H1 (cell line): ENCODE data around the gene UBQLN4. TPM values are rescaled to one million over a fixed set of nuclear protein-coding genes. Genes with fewer than 3 reads are reported as not detected.

ENCODE experiments used
- CTCF ChIA-PET: fragments of 300-600 bp; sonication (Branson Sonifier 250); formaldehyde crosslinking; loops from one replicate; lab custom pipeline; 2021; ENCODE audit not compliant: partially characterized antibody; lab: Charles Lee
- POLR2A ChIA-PET: fragments of 300-600 bp; sonication (Branson Sonifier 250); formaldehyde crosslinking; loops from one replicate; lab custom pipeline; 2021; ENCODE audit warnings: inconsistent platforms; ENCODE audit not compliant: partially characterized antibody; lab: Charles Lee
- DNase-seq, 2 experiments: peaks; one replicate each; pipeline versions ENCODE4 v3.0.0 to v3.0.0-alpha.2; 2010 to 2022; ENCODE audit warnings: low spot score in 2 of 2, low read depth in 1 of 2, mixed read lengths in 1 of 2
- FAIRE-seq: peaks from 2 replicates; lab custom pipeline; 2011; peaks lifted over from hg19 to GRCh38; lab: Jason Lieb, UNC
- H2AFZ ChIP-seq: 2 replicates; pipeline ENCODE4 v1.8.1; 2012; ENCODE audit warnings: low read length, inconsistent platforms
- H2AK5ac ChIP-seq: 2 replicates; pipeline ENCODE4 v1.6.1; 2013; ENCODE audit warnings: low read depth, low read length
- H2BK120ac ChIP-seq: replicated peaks from 2 replicates; pipeline ENCODE3; 2013; ENCODE audit warnings: low read depth, low read length, inconsistent platforms
- H2BK12ac ChIP-seq: 2 replicates; pipeline ENCODE4 v1.6.1; 2013; ENCODE audit warnings: low read depth, low read length
- H2BK15ac ChIP-seq: 2 replicates; pipeline ENCODE4 v1.6.1; 2013; ENCODE audit warnings: low read length
- H2BK20ac ChIP-seq: 2 replicates; pipeline ENCODE4 v1.6.1; 2013; ENCODE audit warnings: low read length
- H2BK5ac ChIP-seq: 2 replicates; pipeline ENCODE4 v1.6.1; 2013; ENCODE audit warnings: low read depth, low read length
- H3K14ac ChIP-seq: 2 replicates; pipeline ENCODE4 v1.6.1; 2013; ENCODE audit warnings: inconsistent platforms; ENCODE audit not compliant: insufficient read length
- H3K18ac ChIP-seq: 2 replicates; pipeline ENCODE4 v1.6.1; 2013; ENCODE audit warnings: low read length; ENCODE audit errors: extremely low read depth
- H3K23ac ChIP-seq: 2 replicates; pipeline ENCODE4 v1.6.1; 2013; ENCODE audit warnings: inconsistent platforms; ENCODE audit not compliant: insufficient read length
- H3K23me2 ChIP-seq: 2 replicates; pipeline ENCODE4 v1.6.1; 2013; ENCODE audit warnings: low read depth, low read length
- H3K27ac ChIP-seq: 2 replicates; pipeline ENCODE4 v1.6.1; 2011; ENCODE audit warnings: low read depth, low read length, inconsistent platforms
- H3K27me3 ChIP-seq, 4 experiments: replicated peaks in 1 of 4; 1 replicate in 1 of 4; 2 replicates in 3 of 4; pipeline versions ENCODE4 v1.6.1 to v1.8.1; 2011 to 2013; ENCODE audit warnings: low read length in 3 of 4, mild to moderate bottlenecking in 3 of 4, inconsistent platforms in 2 of 4, mixed read lengths in 2 of 4, moderate library complexity in 1 of 4; ENCODE audit not compliant: control insufficient read depth in 3 of 4, insufficient read depth in 3 of 4; ENCODE audit errors: extremely low read depth in 1 of 4
- H3K36me3 ChIP-seq, 4 experiments: 2 replicates each; pipeline versions ENCODE4 v1.6.1 to v1.8.1; 2011 to 2013; ENCODE audit warnings: mild to moderate bottlenecking in 4 of 4, low read length in 3 of 4, moderate library complexity in 2 of 4, control low read depth in 1 of 4, inconsistent platforms in 1 of 4; ENCODE audit not compliant: insufficient read depth in 4 of 4, control insufficient read depth in 2 of 4
- H3K4ac ChIP-seq: replicated peaks from 2 replicates; pipeline ENCODE3; 2013; ENCODE audit warnings: low read length, low read depth, mixed read lengths, inconsistent platforms; ENCODE audit not compliant: insufficient read length
- H3K4me1 ChIP-seq, 4 experiments: replicated peaks in 1 of 4; 1 replicate in 1 of 4; 2 replicates in 3 of 4; pipeline versions ENCODE4 v1.6.1 to v1.8.1; 2011 to 2013; ENCODE audit warnings: low read length in 3 of 4, inconsistent platforms in 2 of 4, mixed read lengths in 1 of 4; ENCODE audit not compliant: insufficient read depth in 4 of 4, control insufficient read depth in 3 of 4
- H3K4me2 ChIP-seq, 2 experiments: 2 replicates each; pipeline versions ENCODE4 v1.6.1 to v1.8.1; 2011 to 2013; ENCODE audit warnings: low read depth in 2 of 2, low read length in 2 of 2, control low read depth in 1 of 2, inconsistent platforms in 1 of 2, mild to moderate bottlenecking in 1 of 2; ENCODE audit not compliant: insufficient read depth in 1 of 2
- H3K4me3 ChIP-seq, 4 experiments: fragments of 200-600, 300-600 bp in 1 of 4; sonication (generic), shearing (Covaris generic), sonication (Bioruptor Twin) in 1 of 4; 2 replicates each; pipeline versions ENCODE4 v1.5.1 to v1.8.1; 2011 to 2016; ENCODE audit warnings: low read length in 4 of 4, low read depth in 3 of 4, control low read depth in 2 of 4, inconsistent platforms in 2 of 4, mild to moderate bottlenecking in 2 of 4, mixed read lengths in 1 of 4, moderate library complexity in 1 of 4; ENCODE audit not compliant: insufficient read depth in 2 of 4; ENCODE audit errors: extremely low read depth in 1 of 4
- H3K56ac ChIP-seq: replicated peaks from 2 replicates; pipeline ENCODE3; 2013; ENCODE audit warnings: low read depth, mild to moderate bottlenecking, mixed read lengths, low read length, inconsistent platforms; ENCODE audit not compliant: insufficient read length
- H3K79me1 ChIP-seq: 2 replicates; pipeline ENCODE4 v1.6.1; 2013; ENCODE audit warnings: low read depth, low read length, control low read depth
- H3K79me2 ChIP-seq, 2 experiments: 2 replicates each; pipeline versions ENCODE4 v1.6.1 to v1.8.1; 2012 to 2013; ENCODE audit warnings: low read length in 2 of 2, mild to moderate bottlenecking in 2 of 2, inconsistent platforms in 1 of 2; ENCODE audit not compliant: insufficient read depth in 2 of 2, control insufficient read depth in 1 of 2
- H3K9ac ChIP-seq, 4 experiments: replicated peaks in 1 of 4; 1 replicate in 1 of 4; 2 replicates in 3 of 4; pipeline versions ENCODE4 v1.6.1 to v1.8.1; 2011 to 2013; ENCODE audit warnings: low read depth in 3 of 4, low read length in 3 of 4, control low read depth in 2 of 4, mild to moderate bottlenecking in 2 of 4, moderate library complexity in 2 of 4, inconsistent platforms in 1 of 4; ENCODE audit errors: extremely low read depth in 1 of 4
- H3K9me3 ChIP-seq, 2 experiments: 2 replicates each; pipeline versions ENCODE4 v1.6.1 to v1.8.1; 2012 to 2013; ENCODE audit warnings: mild to moderate bottlenecking in 2 of 2, moderate library complexity in 2 of 2, control low read depth in 1 of 2, inconsistent platforms in 1 of 2, low read depth in 1 of 2, low read length in 1 of 2, mixed read lengths in 1 of 2; ENCODE audit not compliant: insufficient read depth in 2 of 2
- H4K20me1 ChIP-seq, 2 experiments: replicated peaks in 1 of 2; 2 replicates each; pipeline versions ENCODE3 to v1.8.1; 2011 to 2013; ENCODE audit warnings: inconsistent platforms in 2 of 2, low read length in 2 of 2, mild to moderate bottlenecking in 1 of 2; ENCODE audit not compliant: insufficient read depth in 2 of 2, control insufficient read depth in 1 of 2
- H4K5ac ChIP-seq: 2 replicates; pipeline ENCODE4 v1.6.1; 2013; ENCODE audit warnings: low read length, low read depth, mixed read lengths, inconsistent platforms; ENCODE audit not compliant: insufficient read length
- H4K8ac ChIP-seq: 2 replicates; pipeline ENCODE4 v1.8.0; 2013; ENCODE audit warnings: mild to moderate bottlenecking, moderate library complexity, low read length, inconsistent platforms; ENCODE audit not compliant: insufficient read depth; ENCODE audit errors: extremely low read depth
- H4K91ac ChIP-seq: replicated peaks from 2 replicates; pipeline ENCODE3; 2013; ENCODE audit warnings: low read length, mixed read lengths, inconsistent platforms; ENCODE audit not compliant: insufficient read length
- CHD2 ChIP-seq: IDR thresholded peaks from 2 replicates; pipeline ENCODE4 v1.6.1; 2012; ENCODE audit warnings: low read length, improper control_type of control experiment
- EGR1 ChIP-seq: IDR thresholded peaks from 2 replicates; pipeline ENCODE4 v1.6.1; 2011; ENCODE audit warnings: low read depth, low read length, borderline replicate concordance
- EP300 ChIP-seq, 2 experiments: IDR thresholded peaks; 1 replicate in 1 of 2; 2 replicates in 1 of 2; pipeline ENCODE4 v1.6.1; 2011 to 2012; ENCODE audit warnings: low read depth in 2 of 2, low read length in 2 of 2, mild to moderate bottlenecking in 2 of 2, borderline replicate concordance in 1 of 2, inconsistent platforms in 1 of 2, moderate library complexity in 1 of 2
- EZH2 ChIP-seq: fragments of 200-600 bp; sonication (generic); IDR thresholded peaks from 2 replicates; pipeline ENCODE4 v1.7.1; 2012; ENCODE audit warnings: low read depth, mild to moderate bottlenecking, moderate library complexity, low read length, inconsistent platforms; ENCODE audit not compliant: severe bottlenecking
- KDM1A ChIP-seq: fragments of 200-600, 300-600 bp; sonication (generic); IDR thresholded peaks from 2 replicates; pipeline ENCODE4 v1.7.1; 2016; ENCODE audit warnings: mild to moderate bottlenecking, low read length, borderline replicate concordance
- RBBP5 ChIP-seq: IDR thresholded peaks from 2 replicates; pipeline ENCODE4 v1.7.1; 2012; ENCODE audit warnings: low read depth, mild to moderate bottlenecking, inconsistent platforms, low read length, moderate library complexity, borderline replicate concordance
- WGBS, 2 experiments: shearing (Covaris generic) in 1 of 2; methylation state at CpG; one replicate each; pipeline versions ENCODE4 v1.1.6 to v1.1.7; 2013 to 2015; ENCODE audit warnings: low lambda C conversion rate in 2 of 2, mixed read lengths in 2 of 2, inconsistent platforms in 1 of 2, low coverage in 1 of 2, missing lambda C conversion rate in 1 of 2; ENCODE audit not compliant: insufficient replicate concordance in 2 of 2, insufficient coverage in 1 of 2, insufficient read length in 1 of 2; ENCODE audit errors: extremely low coverage in 1 of 2, missing lambda C conversion rate in 1 of 2; 5-methylcytosine and 5-hydroxymethylcytosine counted together
- polyA plus RNA-seq, 7 experiments: library from polyadenylated mRNA; depleted of rRNA in 3 of 7; stranded (reverse) in 5 of 7; unstranded in 2 of 7; fragments of >200 nt in 5 of 7; fragments of 200-250 nt in 2 of 7; gene quantifications; 1 replicate in 5 of 7; 2 replicates in 1 of 7; 4 replicates in 1 of 7; pipeline versions ENCODE4 v1.2.1 to v1.2.3, GENCODE V29; 2011 to 2013; ENCODE audit warnings: missing spikeins in 2 of 7, mixed read lengths in 2 of 7
- total RNA-seq: library from RNA; stranded (reverse); fragmentation: NEBNext Ultra II Directional; extraction: Animal tissue kit (Norgen Biotek cat#: 25700); gene quantifications from 2 replicates; pipeline ENCODE4 v1.2.1, GENCODE V29; 2021

Gene UBQLN4
- total and polyA plus RNA-seq, 2 of the 8 experiments (the other 6 are each of a cell fraction or from before 2014, with no cell fraction given): 37.7 to 52.0 TPM

DNA sequence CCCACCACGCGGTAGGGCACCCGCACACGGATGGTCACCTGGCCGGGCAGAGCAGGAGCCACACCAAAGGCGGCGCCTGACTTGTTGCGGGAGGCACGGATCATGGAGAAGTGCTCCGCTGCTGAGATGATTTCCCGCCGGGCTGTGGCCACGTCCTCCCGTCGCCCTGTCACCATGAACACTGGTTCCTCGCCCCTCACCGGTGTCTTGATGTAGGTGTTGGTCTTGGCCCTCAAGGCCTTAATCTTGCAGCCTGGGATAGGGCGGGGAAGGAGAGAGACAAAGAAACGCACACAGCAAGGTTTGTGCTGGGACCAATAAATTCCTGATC lies 23.8 kb upstream of the UBQLN4 start:
- Histone ChIP-seq H3K79me2 (peaks cover 19 to 63% of the 10 kb centered on the region in 2 experiments), H4K20me1 (peaks cover 10 to 33% of the 10 kb centered on the region in 2 experiments)
- no peak for TF ChIP-seq EGR1
- TF ChIP-seq EP300 (IDR thresholded peaks at IDR 0.05; ENCODE audit: borderline replicate concordance in 1 of 2, low read depth in 2 of 2, low read length in 2 of 2): no peak
- no peak for TF ChIP-seq CHD2
- TF ChIP-seq EZH2: no peak
- TF ChIP-seq RBBP5: no peak
- TF ChIP-seq KDM1A: no peak

More for the DNA sequence above, 23.8 kb upstream of the UBQLN4 start:
- Histone ChIP-seq H3K36me3 (peaks cover 4 to 32% (median 10%) of the 10 kb centered on the region in 4 experiments; a peak in 6 of 8 replicates), H3K27ac (0 out of 2 replicates have a peak overlapping the region, but pooled peaks have one; percentile 53), H3K4me2 (peak overlapping the region; percentile 47 to 79; a peak in 3 of 4 replicates), H3K14ac (no peak overlapping the region), H3K27me3 (no peaks in the 10 kb centered on the region), H4K91ac (peak overlapping the region; percentile 96), H2AK5ac (peak overlapping the region; percentile 93), H3K9me3 (no peaks in the 10 kb centered on the region), H4K5ac (no peak overlapping the region), H3K23me2 (peaks cover 12% of the 10 kb centered on the region), H3K79me1 (peaks cover 21% of the 10 kb centered on the region), H3K4me1 (peaks cover 21 to 55% (median 45%) of the 10 kb centered on the region in 4 experiments), H3K9ac (peak overlapping the region in 1 of 4 experiments; percentile 26; a peak in 3 of 7 replicates), H3K56ac (no peak overlapping the region), H3K23ac (no peak overlapping the region), H3K4me3 (peak overlapping the region in 1 of 4 experiments; percentile 44; a peak in 1 of 8 replicates), H3K18ac (peak overlapping the region; percentile 91), H2BK12ac (peak overlapping the region; percentile 91; the same call in 1 of the 2 replicates), H4K8ac (peak overlapping the region; percentile 47; the same call in 1 of the 2 replicates), H2BK120ac (peak overlapping the region; percentile 52), H2AFZ (no peak overlapping the region), H2BK5ac (peak overlapping the region; percentile 92), H2BK15ac (peak overlapping the region; percentile 99), H3K4ac (peak overlapping the region; percentile 63), H2BK20ac (0 out of 2 replicates have a peak overlapping the region, but pooled peaks have one; percentile 78)
- WGBS, 2 experiments: 77% methylated on average over 19 of the region's 19 CpGs; no CpG with 5 or more reads in 1 of the 2 experiments
- CTCF ChIA-PET: no interaction called here
- DNase-seq (no peak), FAIRE-seq (no peak)
- POLR2A ChIA-PET: interaction anchor here (1.0 to 3.4 kb wide), 3 partner anchors 24 to 100 kb away, joined by 3 to 19 read pairs (median 13); partner anchors contain the start of genes ARHGEF2, LAMTOR2 and UBQLN4
